H9 (cell line): ENCODE measurements around the gene FGF16. TPM values are rescaled to one million over a fixed set of nuclear protein-coding genes. Genes with fewer than 3 reads are reported as not detected.

ENCODE experiments used
- DNase-seq: peaks from one replicate; pipeline ENCODE4 v3.0.0-alpha.2; 2017
- H2AFZ ChIP-seq: one replicate; pipeline ENCODE4 v1.6.1; 2013; ENCODE audit warnings: mild to moderate bottlenecking, low read length, control low read depth, moderate library complexity
- H2AK5ac ChIP-seq: 2 replicates; pipeline ENCODE4 v1.6.1; 2013; ENCODE audit warnings: low read length, control low read depth, mixed read lengths; ENCODE audit not compliant: insufficient read length
- H2BK120ac ChIP-seq: one replicate; pipeline ENCODE4 v1.6.1; 2013; ENCODE audit warnings: low read depth, mild to moderate bottlenecking, low read length, control low read depth, inconsistent platforms; ENCODE audit not compliant: poor library complexity, severe bottlenecking
- H2BK12ac ChIP-seq: 2 replicates; pipeline ENCODE4 v1.6.1; 2013; ENCODE audit warnings: low read length, control low read depth, mixed read lengths, low read depth; ENCODE audit not compliant: insufficient read length
- H2BK15ac ChIP-seq: 2 replicates; pipeline ENCODE4 v1.6.1; 2013; ENCODE audit warnings: low read depth, low read length, control low read depth
- H2BK20ac ChIP-seq: one replicate; pipeline ENCODE4 v1.6.1; 2013; ENCODE audit warnings: low read depth, mild to moderate bottlenecking, low read length, control low read depth, inconsistent platforms; ENCODE audit not compliant: poor library complexity, severe bottlenecking
- H2BK5ac ChIP-seq: 2 replicates; pipeline ENCODE4 v1.6.1; 2013; ENCODE audit warnings: low read length, control low read depth, mixed read lengths; ENCODE audit not compliant: insufficient read length
- H3K14ac ChIP-seq: 2 replicates; pipeline ENCODE4 v1.6.1; 2013; ENCODE audit warnings: low read length, control low read depth; ENCODE audit not compliant: insufficient read depth
- H3K18ac ChIP-seq: 2 replicates; pipeline ENCODE4 v1.6.1; 2013; ENCODE audit warnings: low read depth, mild to moderate bottlenecking, mixed read lengths, low read length, control low read depth; ENCODE audit not compliant: insufficient read length
- H3K23ac ChIP-seq: 2 replicates; pipeline ENCODE4 v1.6.1; 2013; ENCODE audit warnings: low read length, control low read depth, mixed read lengths, low read depth; ENCODE audit not compliant: insufficient read length
- H3K23me2 ChIP-seq: 2 replicates; pipeline ENCODE4 v1.6.1; 2013; ENCODE audit warnings: low read depth, mild to moderate bottlenecking, mixed read lengths, low read length, control low read depth; ENCODE audit not compliant: insufficient read length, poor library complexity, severe bottlenecking
- H3K27ac ChIP-seq: 2 replicates; pipeline ENCODE4 v1.5.1; 2013; ENCODE audit warnings: low read length, control low read depth, mixed read lengths, low read depth; ENCODE audit not compliant: insufficient read length
- H3K27me3 ChIP-seq: 2 replicates; pipeline ENCODE4 v1.6.1; 2013; ENCODE audit warnings: low read length, control low read depth, inconsistent platforms; ENCODE audit not compliant: insufficient read depth
- H3K4ac ChIP-seq: 2 replicates; pipeline ENCODE4 v1.6.1; 2013; ENCODE audit warnings: low read depth, mild to moderate bottlenecking, control low read depth, inconsistent platforms, low read length, moderate library complexity
- H3K4me1 ChIP-seq: 2 replicates; pipeline ENCODE4 v1.6.1; 2013; ENCODE audit warnings: low read length, control low read depth, inconsistent platforms; ENCODE audit not compliant: insufficient read depth
- H3K4me2 ChIP-seq: 2 replicates; pipeline ENCODE4 v1.6.1; 2013; ENCODE audit warnings: low read length, control low read depth, mixed read lengths; ENCODE audit not compliant: insufficient read length, insufficient read depth
- H3K56ac ChIP-seq: 2 replicates; pipeline ENCODE4 v1.6.1; 2013; ENCODE audit warnings: low read depth, mild to moderate bottlenecking, mixed read lengths, low read length, control low read depth; ENCODE audit not compliant: insufficient read length
- H3K79me1 ChIP-seq: 2 replicates; pipeline ENCODE4 v1.6.1; 2013; ENCODE audit warnings: low read depth, mild to moderate bottlenecking, moderate library complexity, low read length, control low read depth, inconsistent platforms; ENCODE audit not compliant: insufficient read depth, poor library complexity, severe bottlenecking
- H3K79me2 ChIP-seq: 2 replicates; pipeline ENCODE4 v1.6.1; 2013; ENCODE audit warnings: low read length, control low read depth, inconsistent platforms; ENCODE audit not compliant: insufficient read depth
- H3K9ac ChIP-seq: 2 replicates; pipeline ENCODE4 v1.6.1; 2013; ENCODE audit warnings: low read length, control low read depth, mixed read lengths; ENCODE audit not compliant: insufficient read length; ENCODE audit errors: extremely low read depth
- H3K9me3 ChIP-seq: one replicate; pipeline ENCODE4 v1.6.1; 2013; ENCODE audit warnings: low read depth, low read length, inconsistent platforms; ENCODE audit not compliant: control insufficient read depth
- H3T11ph ChIP-seq: one replicate; pipeline ENCODE4 v1.6.1; 2013; ENCODE audit warnings: mild to moderate bottlenecking, low read length, control low read depth, inconsistent platforms
- H4K20me1 ChIP-seq: one replicate; pipeline ENCODE4 v1.6.1; 2013; ENCODE audit not compliant: control insufficient read depth, insufficient read length, insufficient read depth
- H4K5ac ChIP-seq: 2 replicates; pipeline ENCODE4 v1.6.1; 2013; ENCODE audit warnings: low read depth, mild to moderate bottlenecking, mixed read lengths, low read length, control low read depth; ENCODE audit not compliant: insufficient read length
- H4K8ac ChIP-seq: replicated peaks from 2 replicates; pipeline ENCODE4 v1.6.1; 2013; ENCODE audit warnings: low read length, control low read depth, mixed read lengths, low read depth; ENCODE audit not compliant: insufficient read length
- H4K91ac ChIP-seq: 2 replicates; pipeline ENCODE4 v1.6.1; 2013; ENCODE audit warnings: low read depth, mild to moderate bottlenecking, moderate library complexity, mixed read lengths, low read length, control low read depth; ENCODE audit not compliant: insufficient read length
- H3K27ac Mint-ChIP-seq, 3 experiments: 2 replicates in 2 of 3; 3 replicates in 1 of 3; pipeline ENCODE4 v1.8.0; 2020 to 2021; ENCODE audit warnings: mixed read lengths in 3 of 3, mild to moderate bottlenecking in 1 of 3, moderate library complexity in 1 of 3
- H3K27me3 Mint-ChIP-seq: 2 replicates; pipeline ENCODE4 v1.8.0; 2021; ENCODE audit warnings: low read depth, mild to moderate bottlenecking, moderate library complexity, mixed read lengths
- H3K36me3 Mint-ChIP-seq, 3 experiments: 2 replicates in 2 of 3; 3 replicates in 1 of 3; pipeline ENCODE4 v1.8.0; 2020 to 2021; ENCODE audit warnings: low read depth in 3 of 3, mixed read lengths in 3 of 3; ENCODE audit not compliant: insufficient read depth in 1 of 3
- H3K4me1 Mint-ChIP-seq, 2 experiments: 2 replicates each; pipeline ENCODE4 v1.8.0; 2020; ENCODE audit warnings: mixed read lengths in 2 of 2
- H3K4me3 Mint-ChIP-seq, 2 experiments: 2 replicates in 1 of 2; 3 replicates in 1 of 2; pipeline ENCODE4 v1.8.0; 2020 to 2021; ENCODE audit warnings: mild to moderate bottlenecking in 2 of 2, mixed read lengths in 2 of 2, moderate library complexity in 1 of 2
- H3K9me3 Mint-ChIP-seq, 2 experiments: 2 replicates in 1 of 2; 3 replicates in 1 of 2; pipeline ENCODE4 v1.8.0; 2020; ENCODE audit warnings: mild to moderate bottlenecking in 2 of 2, mixed read lengths in 2 of 2, moderate library complexity in 1 of 2
- CTCF ChIP-seq: fragments of 200-600 bp; sonication (generic); conservative IDR thresholded peaks from 3 replicates; pipeline ENCODE4 v1.8.0; 2021; ENCODE audit warnings: antibody characterized with exemption, mild to moderate bottlenecking
- WGBS: extraction: QIAGEN DNeasy Blood & Tissue Kit; methylation state at CpG from one replicate; pipeline ENCODE4 v1.1.7; 2013; ENCODE audit warnings: missing lambda C conversion rate, low lambda C conversion rate, mixed read lengths; ENCODE audit not compliant: insufficient read length; ENCODE audit errors: extremely low coverage; 5-methylcytosine and 5-hydroxymethylcytosine counted together
- total RNA-seq: library from RNA; stranded (reverse); gene quantifications from 2 replicates; pipeline ENCODE4 v1.2.1, GENCODE V29; 2021

The FGF16 gene
- total RNA-seq, 1 experiment from 2014 or later = 2.8 TPM

GRCh38 chrX:77440330-77440729 is 6.9 kb upstream of the FGF16 start:
- Histone ChIP-seq H2BK120ac (no peak overlapping the region), H3K23me2 (no peaks in the 10 kb centered on the region), H2AK5ac (no peak overlapping the region), H4K91ac (no peak overlapping the region), H2BK12ac (no peak overlapping the region), H4K8ac (no peak overlapping the region), H3K56ac (no peak overlapping the region), H4K20me1 (no peaks in the 10 kb centered on the region), H3K27me3 (no peaks in the 10 kb centered on the region), H3K23ac (no peak overlapping the region), H3K9me3 (peaks cover 21% of the 10 kb centered on the region), H3K4me1 (no peaks in the 10 kb centered on the region), H2BK20ac (no peak overlapping the region), H2AFZ (no peak overlapping the region), H4K5ac (no peak overlapping the region), H3T11ph (no peak overlapping the region), H3K4me2 (no peak overlapping the region), H3K27ac (no peak overlapping the region), H3K14ac (no peak overlapping the region), H2BK5ac (no peak overlapping the region), H3K18ac (no peak overlapping the region), H3K79me2 (no peaks in the 10 kb centered on the region), H3K79me1 (no peaks in the 10 kb centered on the region), H2BK15ac (no peak overlapping the region), H3K9ac (no peak overlapping the region), H3K4ac (no peak overlapping the region)
- Mint-ChIP-seq H3K27me3 (no peaks in the 10 kb centered on the region; the same call in 1 of the 2 replicates), H3K4me1 (peaks cover 8 to 10% of the 10 kb centered on the region in 2 experiments), H3K27ac (no peak overlapping the region), H3K4me3 (no peak overlapping the region), H3K36me3 (peaks cover 0 to 3% (median 0%) of the 10 kb centered on the region in 3 experiments; a peak in 3 of 7 replicates), H3K9me3 (peaks cover 65 to 73% of the 10 kb centered on the region in 2 experiments)
- no CpG with 5 or more reads among the region's 4 CpGs for WGBS
- TF ChIP-seq CTCF = no peak
- DNase-seq = no peak
